Measurements from ENCODE around the gene CEP350.

Gene CEP350

DNA sequence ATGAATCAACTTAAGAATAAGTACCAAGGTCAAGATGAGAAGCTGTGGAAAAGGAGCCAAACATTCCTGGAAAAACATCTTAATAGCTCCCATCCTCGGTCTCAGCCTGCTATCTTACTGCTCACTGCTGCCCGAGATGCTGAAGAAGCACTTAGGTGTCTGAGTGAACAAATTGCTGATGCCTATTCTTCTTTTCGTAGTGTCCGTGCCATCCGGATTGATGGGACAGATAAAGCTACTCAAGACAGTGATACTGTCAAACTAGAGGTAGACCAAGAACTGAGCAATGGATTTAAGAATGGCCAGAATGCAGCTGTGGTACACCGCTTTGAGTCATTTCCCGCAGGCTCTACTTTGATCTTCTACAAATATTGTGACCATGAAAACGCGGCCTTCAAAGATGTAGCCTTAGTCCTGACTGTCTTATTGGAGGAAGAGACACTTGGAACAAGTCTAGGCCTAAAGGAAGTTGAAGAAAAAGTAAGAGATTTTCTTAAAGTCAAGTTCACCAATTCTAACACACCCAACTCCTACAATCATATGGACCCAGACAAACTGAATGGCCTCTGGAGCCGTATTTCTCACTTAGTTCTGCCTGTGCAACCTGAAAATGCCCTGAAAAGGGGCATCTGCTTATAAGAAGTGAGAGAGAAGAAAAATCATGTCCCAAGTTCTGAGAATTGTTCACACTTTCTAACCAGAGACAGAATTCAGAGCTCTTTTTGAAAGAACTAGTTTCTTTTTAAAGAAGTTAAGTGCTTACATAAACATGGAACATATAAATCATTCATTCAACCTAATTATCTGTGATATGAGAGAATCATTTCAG, 36.8 kb upstream of the CEP350 start:
- H3K9ac ChIP-seq (ENCODE audit: low read length), result no peak overlapping the region
- H2AFZ ChIP-seq (ENCODE audit: low read length), result no peak overlapping the region
- no peaks in the 10 kb centered on the region for H3K79me2 ChIP-seq (ENCODE audit: insufficient read depth, low read length)
- no peaks in the 10 kb centered on the region for H3K4me1 ChIP-seq (ENCODE audit: insufficient read depth, low read length, severe bottlenecking)
- H3F3A ChIP-seq (ENCODE audit: insufficient read depth, low read length), result no peaks in the 10 kb centered on the region
- no peaks in the 10 kb centered on the region for H3K9me3 ChIP-seq (ENCODE audit: low read length)
- no peak overlapping the region for H3K27ac ChIP-seq (ENCODE audit: low read depth, low read length, poor library complexity, severe bottlenecking)
- H3K27me3 ChIP-seq (ENCODE audit: insufficient read depth, low read length), result no peaks in the 10 kb centered on the region
- H4K20me1 ChIP-seq (ENCODE audit: insufficient read depth, low read length), result no peaks in the 10 kb centered on the region
- peaks cover 23% of the 10 kb centered on the region; the same call in 1 of the 2 replicates for H3K36me3 ChIP-seq (ENCODE audit: insufficient read depth, low read length)
- H3K4me2 ChIP-seq (ENCODE audit: low read length), result no peak overlapping the region
- H3K4me3 ChIP-seq (ENCODE audit: low read depth, low read length, poor library complexity, severe bottlenecking), result no peak overlapping the region
- H3K9me2 ChIP-seq (ENCODE audit: low read depth, low read length), result no peaks in the 10 kb centered on the region
- TF ChIP-seq, protein P1, sequence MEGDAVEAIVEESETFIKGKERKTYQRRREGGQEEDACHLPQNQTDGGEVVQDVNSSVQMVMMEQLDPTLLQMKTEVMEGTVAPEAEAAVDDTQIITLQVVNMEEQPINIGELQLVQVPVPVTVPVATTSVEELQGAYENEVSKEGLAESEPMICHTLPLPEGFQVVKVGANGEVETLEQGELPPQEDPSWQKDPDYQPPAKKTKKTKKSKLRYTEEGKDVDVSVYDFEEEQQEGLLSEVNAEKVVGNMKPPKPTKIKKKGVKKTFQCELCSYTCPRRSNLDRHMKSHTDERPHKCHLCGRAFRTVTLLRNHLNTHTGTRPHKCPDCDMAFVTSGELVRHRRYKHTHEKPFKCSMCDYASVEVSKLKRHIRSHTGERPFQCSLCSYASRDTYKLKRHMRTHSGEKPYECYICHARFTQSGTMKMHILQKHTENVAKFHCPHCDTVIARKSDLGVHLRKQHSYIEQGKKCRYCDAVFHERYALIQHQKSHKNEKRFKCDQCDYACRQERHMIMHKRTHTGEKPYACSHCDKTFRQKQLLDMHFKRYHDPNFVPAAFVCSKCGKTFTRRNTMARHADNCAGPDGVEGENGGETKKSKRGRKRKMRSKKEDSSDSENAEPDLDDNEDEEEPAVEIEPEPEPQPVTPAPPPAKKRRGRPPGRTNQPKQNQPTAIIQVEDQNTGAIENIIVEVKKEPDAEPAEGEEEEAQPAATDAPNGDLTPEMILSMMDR (IDR thresholded peaks at IDR 0.05; ENCODE audit: low read length), result no peak
- TF ChIP-seq EZH2 (IDR thresholded peaks at IDR 0.05; ENCODE audit: borderline replicate concordance, low read length), result no peak

DNA sequence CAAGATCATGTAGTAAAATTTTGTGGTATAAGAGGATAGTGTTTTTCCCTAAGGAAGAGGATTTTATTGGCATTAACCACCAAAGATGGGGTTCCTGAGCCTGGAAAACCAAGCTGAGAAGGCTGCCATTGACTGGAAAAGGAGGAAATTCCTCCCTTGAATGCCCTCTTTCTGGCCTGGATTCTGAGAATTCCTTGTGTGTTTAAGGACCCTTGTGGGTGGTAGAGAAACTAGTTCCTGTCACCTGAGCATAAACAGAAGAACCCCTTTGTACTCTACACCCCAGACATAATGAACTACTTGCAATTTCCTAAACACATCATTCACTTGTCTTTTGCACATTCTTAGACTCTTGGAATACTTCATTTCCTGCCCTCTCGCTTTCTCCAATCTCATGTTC, 33.1 kb upstream of the CEP350 start:
- H3K36me3 ChIP-seq (ENCODE audit: insufficient read depth, low read length), result peaks cover 13% of the 10 kb centered on the region; the same call in 1 of the 2 replicates
- no peaks in the 10 kb centered on the region for H3K9me2 ChIP-seq (ENCODE audit: low read depth, low read length)
- no peak overlapping the region for H3K9ac ChIP-seq (ENCODE audit: low read length)
- no peaks in the 10 kb centered on the region for H3F3A ChIP-seq (ENCODE audit: insufficient read depth, low read length)
- H3K9me3 ChIP-seq (ENCODE audit: low read length), result no peaks in the 10 kb centered on the region
- H3K4me2 ChIP-seq (ENCODE audit: low read length), result no peak overlapping the region
- H4K20me1 ChIP-seq (ENCODE audit: insufficient read depth, low read length), result no peaks in the 10 kb centered on the region
- H2AFZ ChIP-seq (ENCODE audit: low read length), result no peak overlapping the region
- no peaks in the 10 kb centered on the region for H3K4me1 ChIP-seq (ENCODE audit: insufficient read depth, low read length, severe bottlenecking)
- TF ChIP-seq, protein P1 (IDR thresholded peaks at IDR 0.05; ENCODE audit: low read length), result no peak
- TF ChIP-seq EZH2 (IDR thresholded peaks at IDR 0.05; ENCODE audit: borderline replicate concordance, low read length), result no peak
- H3K27me3 ChIP-seq (ENCODE audit: insufficient read depth, low read length), result no peaks in the 10 kb centered on the region
- no peak overlapping the region for H3K27ac ChIP-seq (ENCODE audit: low read depth, low read length, poor library complexity, severe bottlenecking)
- H3K4me3 ChIP-seq (ENCODE audit: low read depth, low read length, poor library complexity, severe bottlenecking), result no peak overlapping the region
- no peaks in the 10 kb centered on the region for H3K79me2 ChIP-seq (ENCODE audit: insufficient read depth, low read length)

DNA sequence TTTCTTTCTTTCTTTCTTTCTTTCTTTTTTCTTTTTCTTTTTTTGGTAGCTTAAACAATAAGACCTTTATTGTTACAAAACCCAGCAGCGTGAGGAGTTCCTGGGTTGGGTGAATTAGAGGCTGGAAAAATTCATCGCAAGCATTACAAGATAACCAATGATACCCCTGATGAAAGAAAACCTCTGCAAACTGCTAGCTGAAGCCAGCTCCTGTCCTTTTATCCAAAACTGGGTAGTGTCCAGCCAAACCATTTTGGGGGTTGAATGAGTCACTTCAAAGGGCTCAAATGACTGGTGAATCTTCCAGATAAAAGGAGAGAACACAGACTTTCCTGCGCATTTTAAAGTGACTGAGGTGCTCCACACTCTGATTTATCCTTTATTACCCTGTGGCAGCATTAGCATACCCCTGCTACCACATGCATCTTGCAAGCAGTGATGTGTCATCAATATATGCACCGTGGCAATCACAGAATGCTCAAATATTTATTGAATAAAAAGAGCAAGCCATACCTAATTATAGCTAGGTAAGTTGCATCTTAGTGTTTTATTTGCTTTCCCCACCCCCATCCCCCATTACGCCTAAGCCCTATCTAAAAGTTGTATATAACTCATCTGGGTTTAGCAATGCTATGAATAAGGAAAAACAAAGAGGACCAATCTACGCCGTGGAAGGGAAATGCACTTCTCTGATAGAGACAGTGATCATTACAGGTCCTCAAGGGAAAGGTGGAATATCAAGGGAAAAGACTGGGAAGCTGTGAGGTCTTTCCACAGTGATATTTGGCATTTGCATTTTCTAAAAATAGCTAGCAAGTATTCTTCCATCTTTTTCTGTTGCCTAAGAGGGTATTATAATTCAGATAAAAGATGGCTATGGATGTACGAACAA, 32.4 kb upstream of the CEP350 start:
- H3K4me3 ChIP-seq (ENCODE audit: low read depth, low read length, poor library complexity, severe bottlenecking), result no peak overlapping the region
- no peaks in the 10 kb centered on the region for H3K9me3 ChIP-seq (ENCODE audit: low read length)
- H3K27me3 ChIP-seq (ENCODE audit: insufficient read depth, low read length), result no peaks in the 10 kb centered on the region
- no peaks in the 10 kb centered on the region for H3F3A ChIP-seq (ENCODE audit: insufficient read depth, low read length)
- no peaks in the 10 kb centered on the region for H4K20me1 ChIP-seq (ENCODE audit: insufficient read depth, low read length)
- no peak overlapping the region for H2AFZ ChIP-seq (ENCODE audit: low read length)
- H3K9me2 ChIP-seq (ENCODE audit: low read depth, low read length), result no peaks in the 10 kb centered on the region
- no peak for TF ChIP-seq EZH2 (IDR thresholded peaks at IDR 0.05; ENCODE audit: borderline replicate concordance, low read length)
- TF ChIP-seq, protein P1 (IDR thresholded peaks at IDR 0.05; ENCODE audit: low read length), result no peak
- H3K36me3 ChIP-seq (ENCODE audit: insufficient read depth, low read length), result peaks cover 13% of the 10 kb centered on the region; the same call in 1 of the 2 replicates
- no peaks in the 10 kb centered on the region for H3K4me1 ChIP-seq (ENCODE audit: insufficient read depth, low read length, severe bottlenecking)
- no peak overlapping the region for H3K9ac ChIP-seq (ENCODE audit: low read length)
- no peak overlapping the region for H3K27ac ChIP-seq (ENCODE audit: low read depth, low read length, poor library complexity, severe bottlenecking)
- H3K79me2 ChIP-seq (ENCODE audit: insufficient read depth, low read length), result no peaks in the 10 kb centered on the region
- H3K4me2 ChIP-seq (ENCODE audit: low read length), result no peak overlapping the region
